Peyer's patch (tissue), 4 donors: ENCODE results near the gene FOXF1. TPM values are rescaled to one million over a fixed set of nuclear protein-coding genes. Genes with fewer than 3 reads are reported as not detected.

ENCODE experiments used
- DNase-seq, 3 donors: peaks; one replicate each; pipeline ENCODE4 v3.0.0-alpha.2; 2017 to 2019
- H3K27ac ChIP-seq, 4 donors: fragments of 200-600 bp; sonication (generic); one replicate each; pipeline ENCODE4 v1.5.1; 2016 to 2019
- H3K27me3 ChIP-seq, 2 donors: fragments of 200-600 bp; sonication (generic); one replicate each; pipeline ENCODE4 v1.5.1; 2019
- H3K36me3 ChIP-seq, 3 donors: fragments of 200-600 bp; sonication (generic); one replicate each; pipeline ENCODE4 v1.5.1; 2016 to 2019
- H3K4me1 ChIP-seq, 4 donors: fragments of 200-600 bp; sonication (generic); one replicate each; pipeline ENCODE4 v1.5.1; 2016 to 2019
- H3K4me3 ChIP-seq, 4 donors: fragments of 200-600 bp; sonication (generic); 1 replicate in 3 of 4; 2 replicates in 1 of 4; pipeline ENCODE4 v1.5.1; 2016 to 2019; ENCODE audit warnings: mild to moderate bottlenecking in 1 of 4
- H3K9me3 ChIP-seq, 4 donors: fragments of 200-600 bp; sonication (generic); one replicate each; pipeline ENCODE4 v1.5.1; 2016 to 2019; ENCODE audit warnings: mild to moderate bottlenecking in 1 of 4
- POLR2A ChIP-seq, 2 donors: fragments of 450-650 bp; IDR thresholded peaks; one replicate each; pipeline ENCODE4 v1.5.1; 2017; ENCODE audit warnings: antibody characterized with exemption in 2 of 2, mild to moderate bottlenecking in 2 of 2, moderate library complexity in 2 of 2
- total RNA-seq, 4 donors: library from RNA; depleted of rRNA; stranded (reverse); fragments of >200 nt; gene quantifications; one replicate each; pipeline ENCODE4 v1.1.0, GENCODE V29; 2016
- TF ChIP-seq, protein P1 (sequence below), 6 experiments: fragments of 450-650 bp in 4 of 6; fragments of 200-600 bp in 2 of 6; sonication (generic) in 1 of 6; IDR thresholded peaks; one replicate each; pipeline ENCODE4 v1.5.1; 2017 to 2019; ENCODE audit warnings: antibody characterized with exemption in 6 of 6, mild to moderate bottlenecking in 3 of 6, moderate library complexity in 1 of 6

Gene FOXF1
- total RNA-seq, 4 donors from 2014 or later = 4.4 to 36.3 (median 9.0) TPM

DNA sequence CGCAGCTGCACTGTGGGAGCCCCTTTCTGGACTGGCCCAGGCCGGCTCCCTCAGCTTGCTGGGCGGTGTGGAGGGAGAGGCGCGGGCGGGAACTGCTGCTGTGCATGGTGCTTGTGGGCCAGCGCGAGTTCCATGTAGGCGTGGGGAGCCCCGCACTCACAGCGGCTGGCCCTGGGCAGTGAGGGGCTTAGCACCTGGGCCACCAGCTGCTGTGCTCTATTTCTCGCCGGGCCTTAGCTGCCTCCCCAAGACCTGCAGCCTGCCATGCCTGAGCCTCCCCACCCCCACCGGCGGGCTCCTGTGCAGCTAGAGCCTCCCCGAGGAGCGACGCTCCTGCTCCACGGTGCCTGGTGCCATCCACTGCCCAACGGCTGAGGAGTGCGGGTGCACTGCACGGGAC, 43.0 kb downstream of the FOXF1 start:
- DNase-seq = no peak
- no peak for TF ChIP-seq POLR2A (IDR thresholded peaks at IDR 0.05)
- TF ChIP-seq, protein P1, sequence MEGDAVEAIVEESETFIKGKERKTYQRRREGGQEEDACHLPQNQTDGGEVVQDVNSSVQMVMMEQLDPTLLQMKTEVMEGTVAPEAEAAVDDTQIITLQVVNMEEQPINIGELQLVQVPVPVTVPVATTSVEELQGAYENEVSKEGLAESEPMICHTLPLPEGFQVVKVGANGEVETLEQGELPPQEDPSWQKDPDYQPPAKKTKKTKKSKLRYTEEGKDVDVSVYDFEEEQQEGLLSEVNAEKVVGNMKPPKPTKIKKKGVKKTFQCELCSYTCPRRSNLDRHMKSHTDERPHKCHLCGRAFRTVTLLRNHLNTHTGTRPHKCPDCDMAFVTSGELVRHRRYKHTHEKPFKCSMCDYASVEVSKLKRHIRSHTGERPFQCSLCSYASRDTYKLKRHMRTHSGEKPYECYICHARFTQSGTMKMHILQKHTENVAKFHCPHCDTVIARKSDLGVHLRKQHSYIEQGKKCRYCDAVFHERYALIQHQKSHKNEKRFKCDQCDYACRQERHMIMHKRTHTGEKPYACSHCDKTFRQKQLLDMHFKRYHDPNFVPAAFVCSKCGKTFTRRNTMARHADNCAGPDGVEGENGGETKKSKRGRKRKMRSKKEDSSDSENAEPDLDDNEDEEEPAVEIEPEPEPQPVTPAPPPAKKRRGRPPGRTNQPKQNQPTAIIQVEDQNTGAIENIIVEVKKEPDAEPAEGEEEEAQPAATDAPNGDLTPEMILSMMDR (IDR thresholded peaks at IDR 0.05) = no peak
- peaks cover 5 to 12% (median 8%) of the 10 kb centered on the region in 4 donors for H3K4me1 ChIP-seq
- no peaks in the 10 kb centered on the region for H3K27me3 ChIP-seq
- H3K36me3 ChIP-seq = peaks cover 0 to 31% (median 0%) of the 10 kb centered on the region in 3 donors
- H3K4me3 ChIP-seq = no peak overlapping the region
- H3K27ac ChIP-seq = no peak overlapping the region
- no peaks in the 10 kb centered on the region for H3K9me3 ChIP-seq

DNA sequence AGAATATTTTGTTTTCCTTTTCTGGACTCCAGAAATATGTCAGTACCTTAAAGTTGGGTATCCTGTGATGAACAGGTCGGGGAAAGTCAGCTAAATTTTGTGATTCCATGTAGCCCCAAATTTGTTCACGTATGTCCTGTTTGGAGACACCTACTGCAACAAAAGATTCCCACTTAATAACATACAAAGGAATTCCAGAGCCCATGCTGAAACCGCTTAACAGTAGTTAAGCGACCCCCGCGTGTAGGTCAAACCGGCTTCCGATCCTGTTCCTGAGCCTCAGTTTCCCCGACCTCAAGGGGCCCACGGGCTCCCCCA, 44.2 kb downstream of the FOXF1 start:
- no peak for DNase-seq
- H3K27ac ChIP-seq = peak overlapping the region; percentile 77 to 94 (median 82)
- TF ChIP-seq POLR2A (IDR thresholded peaks at IDR 0.05) = no peak
- TF ChIP-seq, protein P1 (IDR thresholded peaks at IDR 0.05) = no peak

DNA sequence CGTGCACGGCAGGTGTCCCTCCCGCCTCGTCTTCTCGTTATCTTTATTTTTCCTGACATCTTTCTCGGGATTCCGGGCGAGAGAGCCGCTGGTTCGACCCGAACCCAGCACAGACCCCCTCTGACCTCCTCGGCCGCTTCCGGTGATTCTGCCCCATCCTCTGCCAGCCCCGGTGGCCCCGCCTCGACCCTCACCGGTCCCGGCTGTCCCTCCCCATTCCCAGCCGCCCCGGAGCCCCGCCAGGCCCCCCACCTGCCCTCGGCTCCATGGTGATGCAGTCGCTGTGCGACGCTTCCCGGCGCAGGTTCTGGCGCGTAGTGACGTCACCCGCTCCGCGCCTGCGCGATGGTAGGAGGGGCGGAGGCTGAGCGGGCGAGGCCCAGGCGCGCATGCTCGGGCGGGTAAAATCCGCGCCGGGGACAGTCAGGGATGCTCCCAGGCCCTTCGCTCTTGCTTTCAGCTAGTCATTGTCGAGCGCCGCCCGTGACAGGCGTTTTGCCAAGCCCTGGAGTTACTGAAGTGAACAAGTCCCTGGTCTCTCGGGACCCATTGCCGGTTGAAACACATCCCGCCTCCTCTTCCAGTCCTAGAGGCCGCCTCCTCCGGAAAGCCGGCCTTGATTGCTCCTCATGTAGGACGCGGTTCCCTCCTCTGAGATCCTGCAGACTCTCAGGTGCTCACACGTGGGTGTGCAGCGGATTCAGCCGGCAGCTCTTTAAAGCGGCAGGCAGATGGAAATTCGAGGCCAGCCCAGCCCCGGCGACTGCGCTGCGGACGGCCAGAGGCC, 44.8 kb downstream of the FOXF1 start, which contains the start of gene MTHFSD:
Gene MTHFSD, minus strand, starts transcription at position 319 of the 787 bp plus-strand sequence. Its CDS starts 51 bp downstream, at position 268.
- DNase-seq = peak; percentile 87 to 97 (median 96)
- Histone ChIP-seq H3K4me1 (peaks cover 5 to 12% (median 8%) of the 10 kb centered on the region in 4 donors), H3K36me3 (peaks cover 0 to 17% (median 0%) of the 10 kb centered on the region in 3 donors), H3K27me3 (no peaks in the 10 kb centered on the region), H3K4me3 (peak within 1 kb of the TSS; percentile 67 to 90 (median 84)), H3K27ac (peak within 1 kb of the TSS; percentile 77 to 94 (median 82)), H3K9me3 (no peaks in the 10 kb centered on the region)
- TF ChIP-seq POLR2A (IDR thresholded peaks at IDR 0.05) = peak; percentile 42 to 69
- TF ChIP-seq, protein P1 (IDR thresholded peaks at IDR 0.05) = no peak

More for the DNA sequence above, 44.2 kb downstream of the FOXF1 start:
- Histone ChIP-seq H3K4me3 (peak overlapping the region; percentile 67 to 90 (median 84)), H3K4me1 (peaks cover 5 to 12% (median 8%) of the 10 kb centered on the region in 4 donors), H3K9me3 (no peaks in the 10 kb centered on the region), H3K36me3 (peaks cover 0 to 22% (median 0%) of the 10 kb centered on the region in 3 donors), H3K27me3 (no peaks in the 10 kb centered on the region)

DNA sequence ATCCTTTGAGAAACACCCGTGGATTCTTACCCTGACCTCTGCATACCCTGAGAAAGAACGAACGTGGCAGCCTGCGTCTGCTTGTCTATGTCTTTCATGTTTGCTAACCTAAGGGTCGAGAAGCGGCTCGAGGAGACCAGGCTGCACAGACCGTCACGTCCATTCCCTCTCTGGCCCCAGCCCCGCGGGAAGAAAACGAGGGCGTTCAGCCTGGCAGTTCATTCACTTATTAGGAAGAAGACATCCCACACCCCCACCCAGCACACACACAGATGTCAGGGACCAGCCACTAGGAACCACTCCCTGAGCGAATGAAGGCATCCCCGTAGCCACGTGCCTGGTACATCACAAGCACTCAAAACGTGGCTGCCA, 45.4 kb downstream of the FOXF1 start:
- peak overlapping the region; percentile 67 to 90 (median 84) for H3K4me3 ChIP-seq
- H3K27ac ChIP-seq = peak overlapping the region in 3 of 4 donors; percentile 77 to 94 (median 85)
- peak in 1 of 3 donors; percentile 47 for DNase-seq
- peaks cover 5 to 12% (median 8%) of the 10 kb centered on the region in 4 donors for H3K4me1 ChIP-seq
- TF ChIP-seq POLR2A (IDR thresholded peaks at IDR 0.05) = no peak
- no peaks in the 10 kb centered on the region for H3K27me3 ChIP-seq
- H3K9me3 ChIP-seq = no peaks in the 10 kb centered on the region
- H3K36me3 ChIP-seq = peaks cover 0 to 11% (median 0%) of the 10 kb centered on the region in 3 donors

DNA sequence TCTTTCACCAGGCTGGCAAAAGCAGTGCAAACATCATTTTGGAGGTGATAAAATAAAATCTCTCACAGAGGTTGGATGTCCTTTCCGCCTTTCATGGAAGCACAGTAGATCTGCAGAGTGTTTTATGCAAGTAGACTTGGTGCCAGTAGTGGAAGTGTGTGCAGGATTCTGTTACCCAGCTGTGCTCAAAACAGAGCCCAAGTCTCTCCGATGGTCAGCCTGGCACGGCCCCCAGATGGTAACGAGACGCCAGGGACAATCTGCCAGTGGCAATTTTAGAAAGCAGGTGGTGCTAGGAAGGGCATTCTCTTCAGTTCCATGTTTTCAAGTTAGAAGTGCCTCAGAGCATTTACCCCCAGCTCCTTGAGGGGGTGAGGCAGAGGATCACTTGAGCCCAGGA, 46.2 kb downstream of the FOXF1 start:
- H3K4me1 ChIP-seq = peaks cover 5 to 12% (median 8%) of the 10 kb centered on the region in 4 donors
- TF ChIP-seq POLR2A (IDR thresholded peaks at IDR 0.05) = no peak
- TF ChIP-seq, protein P1 (IDR thresholded peaks at IDR 0.05) = no peak
- H3K27me3 ChIP-seq = no peaks in the 10 kb centered on the region
- no peak overlapping the region for H3K27ac ChIP-seq
- H3K36me3 ChIP-seq = peaks cover 0 to 9% (median 0%) of the 10 kb centered on the region in 3 donors
- no peaks in the 10 kb centered on the region for H3K9me3 ChIP-seq
- no peak for DNase-seq
- no peak overlapping the region for H3K4me3 ChIP-seq

DNA sequence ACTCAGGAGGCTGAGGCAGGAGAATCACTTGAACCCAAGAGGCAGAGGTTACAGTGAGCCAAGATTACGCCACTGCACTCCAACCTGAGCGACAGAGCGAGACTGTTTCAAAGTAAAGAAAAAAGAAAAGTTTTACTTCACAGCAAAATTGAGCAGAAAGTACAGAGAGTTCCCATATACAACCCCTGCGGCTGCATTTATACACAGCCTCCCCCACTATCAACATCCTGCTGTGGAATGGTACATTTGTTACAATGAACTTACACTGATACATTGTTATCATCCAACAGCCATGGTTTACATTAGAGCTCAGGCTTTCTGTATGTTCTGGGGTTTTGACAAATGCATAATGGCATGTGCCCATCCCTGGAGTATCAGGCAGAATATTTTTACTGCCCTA, 47.3 kb downstream of the FOXF1 start:
- Histone ChIP-seq H3K36me3 (no peaks in the 10 kb centered on the region), H3K9me3 (no peaks in the 10 kb centered on the region), H3K27ac (no peak overlapping the region), H3K4me1 (peaks cover 5 to 12% (median 8%) of the 10 kb centered on the region in 4 donors), H3K4me3 (no peak overlapping the region), H3K27me3 (no peaks in the 10 kb centered on the region)
- DNase-seq = no peak
- no peak for TF ChIP-seq POLR2A (IDR thresholded peaks at IDR 0.05)
- TF ChIP-seq, protein P1 (IDR thresholded peaks at IDR 0.05) = no peak
